Mesenteric fat pad (tissue), 1 donor: ENCODE results near the gene ETNK2. TPM values are rescaled to one million over a fixed set of nuclear protein-coding genes. Genes with fewer than 3 reads are reported as not detected.

Source experiments
- DNase-seq: peaks from one replicate; pipeline ENCODE4 v3.0.0-alpha.2; 2020; ENCODE audit warnings: low spot score
- total RNA-seq: library from RNA; stranded (reverse); fragmentation: NEBNext Ultra II Directional; extraction: Animal tissue kit (Norgen Biotek cat#: 25700); gene quantifications from one replicate; pipeline ENCODE4 v1.2.1, GENCODE V29; 2021
- donor health status: DM: yes; HTN: yes; CAD: no.

Gene ETNK2
- total RNA-seq, 1 donor from 2014 or later, result 6.1 TPM

- no peak for DNase-seq
Observed at GRCh38 chr1:204149635-204150565, 1.9 kb downstream of the ETNK2 start.

GRCh38 chr1:204149107-204149506, 2.7 kb downstream of the ETNK2 start:
- no peak for DNase-seq

GRCh38 chr1:204147406-204148383, 4.1 kb downstream of the ETNK2 start:
- DNase-seq, result no peak

GRCh38 chr1:204146965-204147364, 4.9 kb downstream of the ETNK2 start:
- DNase-seq, result no peak

- DNase-seq, result no peak
Observed at GRCh38 chr1:204146309-204146708, 5.5 kb downstream of the ETNK2 start.

- DNase-seq, result no peak
Observed at GRCh38 chr1:204145033-204145504, 6.8 kb downstream of the ETNK2 start.

GRCh38 chr1:204143276-204144041, 8.4 kb downstream of the ETNK2 start:
- DNase-seq, result no peak

GRCh38 chr1:204142032-204142974, 9.5 kb downstream of the ETNK2 start:
- DNase-seq, result no peak

GRCh38 chr1:204141131-204141530, 10.7 kb downstream of the ETNK2 start:
- no peak for DNase-seq

GRCh38 chr1:204139952-204140351, 11.9 kb downstream of the ETNK2 start:
- no peak for DNase-seq

GRCh38 chr1:204139088-204139487, 12.8 kb downstream of the ETNK2 start:
- no peak for DNase-seq

GRCh38 chr1:204136814-204137213, 15.0 kb downstream of the ETNK2 start:
- DNase-seq, result no peak

GRCh38 chr1:204134103-204134502, 17.7 kb downstream of the ETNK2 start:
- DNase-seq, result no peak

- no peak for DNase-seq
Observed at GRCh38 chr1:204132718-204133117, 19.1 kb downstream of the ETNK2 start.

- no peak for DNase-seq
Observed at GRCh38 chr1:204131978-204132377, 19.9 kb downstream of the ETNK2 start.

GRCh38 chr1:204130981-204131892, 20.6 kb downstream of the ETNK2 start:
- DNase-seq, result no peak

- no peak for DNase-seq
Observed at GRCh38 chr1:204130178-204130577, 21.7 kb downstream of the ETNK2 start.
